GM19025 (cell line): ENCODE measurements around the gene FRK.
"Not testable (repeated sequence)": the region's sequence is repeated elsewhere in the genome, so short reads cannot be mapped to it uniquely, and the experiment has no call there.

Source experiments
- ATAC-seq: cut with Tn5 transposase; IDR thresholded peaks from one replicate; pipeline ENCODE4 v1.9.1; 2021; ENCODE audit warnings: mild to moderate bottlenecking, low read depth, moderate library complexity; ENCODE audit not compliant: unreplicated experiment

The FRK gene

DNA sequence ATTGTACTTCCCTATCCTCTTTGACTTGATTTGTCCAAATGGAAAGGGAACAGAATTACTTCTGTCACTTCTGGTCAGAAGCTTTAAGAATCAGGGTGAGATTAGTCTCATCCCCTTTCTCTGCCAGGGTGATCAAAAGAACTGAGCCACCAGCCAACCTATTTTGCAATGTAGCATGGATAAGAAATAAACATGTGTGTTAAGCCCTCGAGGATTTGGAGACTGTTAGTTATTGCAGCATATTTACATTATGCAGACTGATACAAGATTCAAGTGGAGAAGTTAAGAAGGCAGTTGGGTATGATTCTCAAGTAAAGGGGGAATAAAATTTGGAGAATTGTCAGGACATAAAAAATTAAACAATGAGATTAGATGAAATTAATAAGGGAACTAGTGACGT is 106.0 kb downstream of the FRK start:
- no peak for ATAC-seq

DNA sequence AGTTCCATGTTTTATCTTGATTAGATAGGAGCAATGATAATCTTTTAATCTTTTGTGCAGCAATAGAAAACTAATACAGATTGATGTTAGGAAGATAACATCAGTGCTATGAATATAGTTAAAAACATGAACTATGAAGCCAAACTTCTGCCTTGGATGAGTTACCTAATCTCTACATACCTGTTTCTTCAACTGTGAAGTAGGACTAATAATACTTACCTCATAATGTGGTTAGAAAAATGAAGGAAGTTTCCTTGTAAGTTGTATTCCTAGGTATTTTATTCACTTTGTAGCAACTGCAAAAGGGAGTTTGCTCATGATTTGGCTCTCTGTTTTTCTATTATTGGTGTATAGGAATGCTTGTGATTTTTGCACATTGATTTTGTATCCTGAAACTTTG is 111.9 kb downstream of the FRK start:
- ATAC-seq: no peak

DNA sequence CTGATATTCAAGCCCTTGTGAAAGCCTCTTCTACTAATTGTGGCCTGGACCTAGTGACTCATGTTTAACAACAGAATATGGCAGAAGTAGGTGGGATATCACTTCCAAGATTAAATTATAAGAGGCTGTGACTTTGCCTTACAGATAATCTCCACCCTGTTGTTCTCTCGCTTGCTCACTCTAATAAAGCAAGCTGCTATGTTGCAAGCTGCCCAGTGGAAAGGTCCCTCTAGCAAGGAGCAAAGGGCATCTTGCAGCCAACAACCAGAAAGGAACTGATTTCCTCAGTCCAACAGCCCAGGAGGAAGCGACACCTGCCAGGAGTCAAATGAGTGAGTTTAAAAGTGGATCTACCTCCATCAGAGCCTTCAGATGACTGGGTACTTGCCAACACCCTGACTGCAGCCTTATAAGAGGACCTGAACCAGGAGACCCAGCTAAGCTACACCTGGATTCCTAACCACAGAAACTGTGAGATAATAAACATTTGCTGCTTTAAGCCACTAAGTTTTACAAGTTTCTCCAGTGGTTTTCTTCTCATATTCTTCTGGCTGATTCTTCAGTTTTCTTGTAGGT is 112.6 kb downstream of the FRK start:
- no peak for ATAC-seq

DNA sequence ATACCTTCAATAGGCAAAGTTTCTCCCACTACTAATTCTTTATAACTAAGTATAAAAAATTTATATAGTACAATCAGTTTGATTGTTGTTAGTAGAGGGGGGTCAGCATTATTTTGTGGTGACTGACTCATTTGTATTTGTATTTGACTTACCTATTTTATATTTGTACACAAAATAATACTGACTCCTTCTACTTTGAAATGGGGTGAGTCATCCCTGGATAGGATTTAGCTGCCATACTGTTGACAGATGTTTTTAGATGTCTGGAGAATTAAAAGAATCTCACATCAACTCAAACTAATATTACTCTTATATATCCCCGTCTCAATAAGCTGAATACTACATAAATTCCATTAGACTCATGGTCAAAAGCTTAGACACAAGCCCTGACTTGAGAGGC is 114.9 kb downstream of the FRK start:
- ATAC-seq: no peak

DNA sequence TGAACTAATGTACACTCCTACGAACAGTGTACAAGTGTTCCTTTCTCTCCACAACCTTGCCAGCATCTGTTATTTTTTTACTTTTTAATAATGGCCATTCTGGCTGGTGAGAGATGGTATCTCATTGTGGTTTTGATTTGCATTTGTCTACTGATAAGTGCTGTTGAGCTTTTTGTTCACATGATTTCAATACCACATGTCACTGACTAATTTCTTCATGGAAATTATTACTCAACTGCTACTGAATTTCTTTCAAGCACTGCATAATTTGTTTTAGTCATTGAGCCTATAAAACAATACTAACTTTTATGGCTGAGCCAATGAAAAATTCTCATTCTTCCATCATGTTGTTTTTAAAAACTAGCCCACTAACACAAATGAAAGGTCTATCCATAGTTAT is 115.4 kb downstream of the FRK start:
- no peak for ATAC-seq

DNA sequence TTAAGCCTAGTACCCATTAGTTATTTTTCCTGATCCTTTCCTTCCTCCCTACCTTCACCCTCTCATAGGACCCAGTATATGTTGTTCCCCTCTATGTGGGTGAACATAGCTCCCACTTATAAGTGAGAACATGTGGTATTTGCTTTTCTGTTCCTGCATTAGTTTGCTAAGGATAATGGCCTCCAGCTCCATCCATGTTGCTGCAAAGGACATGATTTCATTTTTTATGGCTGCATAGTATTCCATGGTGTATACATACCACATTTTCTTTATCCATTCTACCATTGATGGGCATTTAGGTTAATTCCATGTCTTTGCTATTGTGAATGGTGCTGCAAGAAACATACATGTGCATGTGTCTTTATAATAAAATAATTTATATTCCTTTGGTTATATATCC is 115.9 kb downstream of the FRK start:
- ATAC-seq: not testable (repeated sequence)

DNA sequence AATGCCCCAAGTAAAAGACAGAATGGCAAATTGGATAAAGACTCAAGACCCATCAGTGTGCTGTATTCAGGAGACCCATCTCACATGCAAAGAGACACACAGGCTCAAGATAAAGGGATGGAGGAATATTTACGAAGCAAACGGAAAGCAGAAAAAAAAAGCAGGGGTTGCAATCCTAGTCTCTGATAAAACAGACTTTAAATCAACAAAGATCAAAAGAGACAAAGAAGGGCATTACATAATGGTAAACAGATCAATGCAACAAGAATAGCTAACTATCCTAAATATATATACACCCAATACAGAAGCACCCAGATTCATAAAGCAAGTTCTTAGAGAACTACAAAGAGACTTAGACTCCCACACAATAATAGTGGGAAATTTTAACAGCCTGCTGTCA is 123.2 kb downstream of the FRK start:
- ATAC-seq: not testable (repeated sequence)

DNA sequence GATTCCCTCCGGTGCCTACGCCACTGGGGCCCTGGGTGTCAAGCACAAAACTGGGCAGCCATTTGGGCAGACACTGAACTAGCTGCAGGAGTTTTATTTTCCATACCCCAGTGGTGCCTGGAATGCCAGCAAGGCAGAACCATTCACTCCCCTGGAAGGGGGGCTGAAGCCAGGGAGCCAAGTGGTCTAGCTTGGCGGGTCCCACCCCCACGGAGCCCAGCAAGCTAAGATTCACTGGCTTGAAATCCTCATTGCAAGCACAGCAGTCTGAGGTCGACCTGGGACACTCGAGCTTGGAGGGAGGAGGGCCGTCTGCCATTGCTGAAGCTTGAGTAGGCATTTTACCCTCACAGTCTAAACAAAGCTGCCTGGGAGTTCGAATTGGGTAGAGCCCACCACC is 125.3 kb downstream of the FRK start:
- no peak for ATAC-seq

DNA sequence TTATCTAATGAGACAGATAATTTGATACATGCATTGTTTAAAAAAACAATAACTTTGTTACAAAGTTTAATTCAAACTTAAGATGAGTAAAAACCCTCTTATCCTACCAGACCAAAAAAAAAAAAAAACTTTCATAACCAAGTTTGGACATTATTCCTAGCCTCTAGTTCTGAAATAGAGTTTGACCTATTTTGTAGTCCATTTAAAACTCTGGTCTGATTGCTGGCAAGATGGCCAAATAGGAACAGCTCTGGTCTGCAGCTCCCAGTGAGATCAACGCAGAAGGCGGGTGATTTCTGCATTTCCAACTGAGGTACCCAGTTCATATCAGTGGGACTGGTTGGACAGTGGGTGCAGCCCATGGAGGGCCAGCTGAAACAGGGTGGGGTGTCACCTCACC is 125.9 kb downstream of the FRK start:
- ATAC-seq: no peak

DNA sequence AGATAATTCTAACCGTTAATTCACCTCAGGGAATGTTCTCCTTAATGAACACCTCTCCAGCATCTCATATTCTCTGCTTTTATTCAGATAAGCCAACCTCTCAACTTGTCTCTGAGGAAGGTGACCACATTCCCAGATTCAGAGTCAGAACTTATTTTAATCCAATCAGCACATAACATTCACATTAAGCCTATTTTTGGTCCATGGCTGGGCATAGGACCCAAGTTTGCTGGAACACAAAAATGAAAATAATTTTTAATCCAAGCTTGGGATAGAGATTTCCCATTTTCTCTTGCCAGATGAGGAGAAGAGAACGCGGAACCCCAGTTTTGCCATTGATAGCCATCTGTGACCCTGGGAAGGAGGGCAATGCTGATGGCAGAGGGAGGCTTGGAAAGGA is 126.5 kb downstream of the FRK start:
- ATAC-seq: no peak

DNA sequence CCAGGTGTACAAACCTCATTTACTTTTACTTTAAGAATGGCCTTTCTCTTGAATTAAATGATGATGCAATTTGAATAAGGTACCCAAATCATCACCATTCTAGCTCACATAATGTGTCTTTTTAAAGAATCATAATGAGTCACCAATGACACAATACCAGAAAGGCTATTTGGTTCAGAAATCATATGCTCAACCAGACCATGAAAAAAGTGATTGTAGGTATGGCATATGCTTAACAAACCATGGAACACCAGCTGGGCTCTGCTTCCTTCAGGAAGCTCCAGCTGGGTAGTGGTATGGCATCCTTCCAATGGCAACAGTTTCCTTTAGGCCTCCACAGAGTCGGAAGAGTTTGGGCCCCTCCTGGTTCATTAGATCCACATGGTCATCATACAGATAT is 128.2 kb downstream of the FRK start:
- no peak for ATAC-seq

DNA sequence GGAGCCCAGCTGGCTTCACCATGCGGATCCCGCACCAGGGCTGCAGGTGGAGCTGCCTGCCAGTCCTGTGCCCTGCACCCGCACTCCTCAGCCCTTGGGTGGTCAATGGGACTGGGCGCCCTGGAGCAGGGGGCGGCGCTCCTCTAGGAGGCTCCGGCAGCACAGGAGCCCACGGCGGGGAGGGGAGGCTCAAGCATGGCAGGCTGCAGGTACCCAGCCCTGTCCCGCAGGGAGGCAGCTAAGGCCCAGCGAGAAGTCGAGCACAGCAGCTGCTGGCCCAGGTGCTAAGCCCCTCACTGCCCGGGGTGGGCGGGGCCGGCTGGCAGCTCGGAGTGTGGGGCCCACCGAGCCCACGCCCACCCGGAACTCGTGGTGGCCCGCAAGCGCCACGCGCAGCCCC is 132.7 kb downstream of the FRK start:
- not testable (repeated sequence) for ATAC-seq

DNA sequence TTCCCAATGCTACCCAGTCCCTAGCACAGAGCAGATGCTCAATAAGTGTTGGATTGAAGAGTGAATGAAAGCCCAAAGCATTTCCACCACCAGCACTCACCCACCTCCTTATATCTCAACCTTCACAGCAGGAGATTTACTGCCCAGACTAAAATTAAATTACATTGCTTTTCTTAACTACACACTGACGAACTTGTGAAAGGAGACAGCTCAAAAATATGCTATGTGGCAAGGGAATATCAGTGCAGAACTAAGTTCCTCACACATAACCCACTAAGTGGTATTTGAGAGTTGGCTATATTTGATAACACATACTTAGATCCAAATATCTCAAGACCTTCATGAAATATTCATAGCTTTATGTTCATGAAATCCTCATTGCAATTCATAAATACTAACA is 137.7 kb downstream of the FRK start:
- ATAC-seq: no peak

DNA sequence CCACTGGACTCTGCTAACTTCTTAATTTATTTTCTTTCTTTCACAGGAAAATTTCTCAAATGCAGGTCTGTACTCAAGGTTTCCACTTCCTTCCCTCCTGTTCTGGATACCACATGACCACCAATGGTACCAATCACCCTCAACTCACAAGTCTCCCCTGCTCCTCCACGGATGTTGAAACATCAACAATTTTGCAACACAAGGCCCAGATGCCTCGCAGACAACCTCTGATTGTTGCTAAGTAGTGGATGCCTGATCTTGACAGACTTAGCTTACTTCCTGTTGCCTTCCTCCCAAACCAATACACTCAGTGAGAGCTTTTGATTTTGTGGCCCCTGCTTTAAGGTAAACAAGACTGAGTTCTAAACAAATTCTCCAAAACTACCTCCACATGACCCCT is 146.6 kb downstream of the FRK start:
- ATAC-seq: no peak

DNA sequence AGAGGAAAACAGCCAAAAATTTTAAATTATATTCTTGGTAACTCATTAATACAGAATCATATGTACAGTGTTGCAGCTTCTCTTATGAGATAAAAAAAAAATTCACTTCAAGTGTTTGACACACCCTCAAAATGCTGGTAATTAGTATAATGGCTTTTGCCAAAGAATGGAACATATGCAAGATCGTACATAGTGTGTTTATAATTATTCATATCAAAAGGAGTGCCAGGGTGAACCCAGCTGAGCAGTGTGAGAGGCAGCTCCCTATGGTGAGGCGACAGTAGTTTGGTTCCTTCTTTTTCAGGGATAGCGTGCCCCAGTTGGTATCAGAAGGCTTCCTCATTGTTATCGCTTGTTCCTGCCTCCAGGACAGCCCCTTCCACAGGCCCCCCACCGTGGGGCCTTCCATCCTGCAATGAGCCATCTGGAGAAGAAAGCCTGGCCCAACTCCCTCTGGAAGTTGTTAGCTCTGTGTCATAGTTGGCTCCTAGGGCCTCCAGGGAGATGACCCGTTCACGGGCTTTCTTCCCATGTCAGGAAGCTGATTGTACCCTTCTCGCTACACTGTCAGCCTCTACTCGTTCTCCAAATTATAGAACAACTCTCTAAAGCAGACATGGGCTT is 150.7 kb downstream of the FRK start:
- no peak for ATAC-seq

DNA sequence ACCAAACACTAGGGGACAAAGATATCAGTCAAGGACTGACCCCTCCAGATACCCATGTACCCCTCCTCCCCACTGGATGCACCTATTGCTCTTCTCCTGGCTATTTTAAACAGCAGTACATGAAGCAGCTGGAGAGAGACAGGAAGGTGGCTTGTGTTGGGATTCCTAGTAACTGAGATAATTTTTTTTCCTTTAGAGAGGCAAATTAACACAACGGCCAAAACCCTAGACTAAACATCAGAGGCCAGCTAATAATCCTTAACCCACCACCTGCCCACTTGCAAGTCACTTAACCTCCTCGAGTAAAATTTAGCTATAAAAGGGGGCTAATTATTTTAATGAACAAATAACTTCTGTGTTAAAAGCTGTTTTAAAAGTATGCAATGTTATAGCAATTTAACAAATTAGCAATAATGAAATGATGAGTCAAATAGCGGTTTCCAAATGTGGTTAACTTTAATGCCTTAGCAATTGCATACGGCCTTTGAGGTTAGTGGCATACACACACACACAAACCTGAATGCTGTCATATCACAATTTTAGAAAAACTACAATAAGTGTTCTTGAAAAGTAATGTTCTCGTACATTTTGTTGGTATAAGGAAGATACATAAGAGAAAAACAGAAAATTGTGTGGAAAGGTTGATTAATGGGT is 151.7 kb downstream of the FRK start:
- no peak for ATAC-seq

DNA sequence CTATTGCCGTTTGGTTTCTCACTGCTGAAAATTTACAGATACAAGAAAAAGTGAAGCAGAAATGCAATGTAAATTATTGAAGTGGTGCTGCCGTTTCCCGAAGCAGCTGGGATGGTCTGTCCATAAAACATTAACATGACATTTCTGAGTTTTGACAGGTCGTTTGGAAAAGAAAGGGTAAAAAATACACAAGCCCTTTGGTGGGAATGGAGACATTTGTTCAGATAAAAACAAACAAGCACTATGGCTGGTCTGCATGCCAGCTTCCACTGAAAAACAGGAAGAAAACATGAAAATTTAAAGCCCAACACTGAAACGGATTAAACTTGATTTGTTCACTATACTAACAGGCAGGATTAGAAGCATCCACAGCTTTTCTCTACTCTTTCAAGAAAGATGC is 155.2 kb downstream of the FRK start:
- no peak for ATAC-seq

DNA sequence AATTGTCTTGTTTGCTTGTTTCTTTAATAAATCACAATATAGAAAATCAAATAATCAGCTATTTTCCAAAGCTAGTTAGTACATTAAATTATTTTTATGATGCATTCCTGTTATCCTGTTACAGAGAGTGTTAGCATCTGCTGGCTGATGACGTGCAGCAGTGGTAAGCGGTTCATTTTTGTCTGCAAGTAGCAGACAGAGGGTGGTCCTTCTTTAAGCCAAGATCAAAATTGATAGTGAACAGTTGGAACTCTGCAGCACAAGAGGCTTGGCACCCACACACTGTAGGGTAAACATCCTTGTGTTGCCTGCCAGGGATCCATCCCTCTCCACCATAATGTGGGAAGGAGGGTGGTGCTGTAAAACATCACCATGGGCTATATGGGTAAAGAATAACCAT is 158.3 kb downstream of the FRK start:
- ATAC-seq: no peak

DNA sequence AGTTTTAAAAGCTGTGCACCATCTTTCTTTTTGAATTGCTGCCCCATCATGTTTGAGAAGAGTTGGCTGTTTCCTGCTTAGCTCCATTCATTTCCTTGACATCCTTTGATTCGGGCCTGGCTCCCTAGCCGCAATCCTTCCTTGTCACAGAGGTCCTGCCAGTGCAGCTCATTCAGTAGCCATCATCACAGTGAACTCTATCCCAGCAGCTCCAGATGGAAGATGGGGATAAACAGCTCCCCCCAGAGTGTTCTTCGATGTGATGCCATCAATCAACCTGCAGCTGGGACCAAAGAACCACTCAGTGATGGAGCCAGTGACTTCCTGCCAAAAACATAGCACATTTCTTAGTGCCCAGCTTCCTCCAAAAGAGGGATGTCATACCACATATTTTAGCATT is 158.8 kb downstream of the FRK start:
- ATAC-seq: no peak

DNA sequence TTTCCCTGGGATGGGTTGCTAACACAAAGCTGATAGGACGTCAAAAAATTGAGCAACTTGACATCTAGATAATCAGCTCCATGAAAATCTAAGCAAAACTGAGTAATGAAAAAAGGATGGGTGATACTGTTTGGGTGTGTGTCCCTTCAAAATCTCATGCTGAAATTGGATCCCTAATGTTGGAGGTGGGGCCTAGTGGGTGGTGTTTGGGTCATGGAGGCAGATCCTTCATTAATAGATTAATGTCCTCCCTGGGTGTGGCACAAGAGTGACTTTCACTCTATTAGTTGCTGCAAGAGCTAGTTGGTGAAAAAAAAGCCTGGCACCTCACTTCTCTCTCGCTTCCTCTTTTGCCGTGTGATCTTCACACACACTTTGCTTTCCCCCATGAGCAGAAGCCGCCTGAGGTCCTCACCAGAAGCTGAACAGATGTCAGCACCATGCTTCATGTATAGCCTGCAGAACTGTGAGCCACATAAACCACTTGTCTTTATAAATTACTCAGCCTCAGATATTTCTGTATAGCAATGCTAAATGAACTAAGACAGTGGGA is 160.9 kb downstream of the FRK start:
- ATAC-seq: no peak

DNA sequence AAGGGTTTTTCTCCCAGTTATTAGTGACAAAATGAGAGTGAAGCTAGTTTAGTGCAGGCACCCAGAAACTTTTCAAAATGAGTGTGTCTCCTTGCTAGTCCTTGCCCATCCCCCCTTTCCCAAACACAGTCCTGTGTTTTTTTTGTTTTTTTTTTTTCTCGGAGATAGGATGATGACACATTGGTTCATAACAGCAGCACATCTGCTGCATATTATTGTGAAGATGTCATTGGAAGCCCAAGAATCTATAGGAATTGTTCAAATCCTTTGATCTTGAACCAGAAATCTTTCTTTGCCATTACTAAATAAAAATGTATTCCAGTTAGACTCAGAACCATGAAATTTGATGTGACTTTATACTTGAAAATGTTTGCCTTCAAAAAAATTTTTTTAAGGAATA is 162.4 kb downstream of the FRK start:
- no peak for ATAC-seq

DNA sequence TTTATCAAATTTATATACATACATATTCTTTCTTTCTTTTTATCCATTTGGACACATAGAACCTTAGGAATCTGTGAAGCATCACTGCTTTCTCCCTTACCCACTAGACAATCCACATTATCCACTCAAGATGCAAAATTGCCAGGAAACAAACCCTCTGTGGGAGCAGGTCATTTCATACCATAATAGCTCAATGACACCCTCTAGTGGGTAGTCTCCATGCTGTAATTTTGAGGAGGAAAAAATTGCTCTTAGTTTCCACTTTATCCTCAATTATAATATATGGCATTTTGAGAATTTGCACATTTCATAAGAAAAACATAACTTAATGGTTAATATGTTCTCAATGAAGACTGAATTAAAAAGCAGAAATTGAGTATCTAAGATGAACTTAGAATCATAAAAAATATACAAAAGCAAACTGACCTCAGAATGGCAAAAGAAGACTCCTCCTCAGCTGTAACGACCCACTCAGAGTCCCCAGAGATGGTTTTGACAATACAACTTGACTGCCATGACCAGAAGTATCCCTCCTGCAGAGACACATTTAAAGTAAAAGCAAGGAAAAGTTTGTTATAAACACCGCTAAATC is 164.1 kb downstream of the FRK start:
- no peak for ATAC-seq
